HepG2 (cell line): ENCODE results near the gene C1QTNF1. TPM values are rescaled to one million over a fixed set of nuclear protein-coding genes. Genes with fewer than 3 reads are reported as not detected.
A peak's percentile ranks its signal among the peaks of the same experiment; 100 is the strongest.

Experiments
- HMGXB3 ChIP-seq: sonication (generic); formaldehyde crosslinking; IDR thresholded peaks from 2 replicates; pipeline ENCODE4 v1.4.0; 2020; ENCODE audit warnings: missing genetic modification reagents, borderline replicate concordance
- NCOA5 ChIP-seq: sonication (generic); formaldehyde crosslinking; IDR thresholded peaks from 2 replicates; pipeline ENCODE4 v1.4.0; 2020; ENCODE audit warnings: missing genetic modification reagents
- NFAT5 ChIP-seq: sonication (generic); formaldehyde crosslinking; IDR thresholded peaks from 2 replicates; pipeline ENCODE4 v1.4.0; 2020; ENCODE audit warnings: missing genetic modification reagents
- SP140L ChIP-seq: sonication (generic); formaldehyde crosslinking; IDR thresholded peaks from 2 replicates; pipeline ENCODE4 v1.4.0; 2020; ENCODE audit warnings: missing genetic modification reagents, borderline replicate concordance
- SSRP1 ChIP-seq: IDR thresholded peaks from 2 replicates; pipeline ENCODE4 v1.6.1; 2016; ENCODE audit warnings: control low read depth
- ZBTB10 ChIP-seq: sonication (generic); formaldehyde crosslinking; IDR thresholded peaks from 2 replicates; pipeline ENCODE4 v1.4.0; 2020; ENCODE audit warnings: missing genetic modification reagents, borderline replicate concordance
- ZFP91 ChIP-seq: sonication (generic); formaldehyde crosslinking; IDR thresholded peaks from 2 replicates; pipeline ENCODE4 v1.9.0; 2022; ENCODE audit warnings: missing genetic modification reagents, mild to moderate bottlenecking, borderline replicate concordance
- ZKSCAN5 ChIP-seq: sonication (generic); formaldehyde crosslinking; IDR thresholded peaks from 2 replicates; pipeline ENCODE4 v1.5.1; 2020; ENCODE audit warnings: mild to moderate bottlenecking, missing genetic modification reagents
- ZNF550 ChIP-seq: sonication (generic); formaldehyde crosslinking; IDR thresholded peaks from 2 replicates; pipeline ENCODE4 v1.4.0; 2020; ENCODE audit warnings: mild to moderate bottlenecking, missing genetic modification reagents, borderline replicate concordance
- ZNF614 ChIP-seq: IDR thresholded peaks from 2 replicates; pipeline ENCODE4 v1.6.1; 2018; ENCODE audit warnings: missing biosample characterization, missing genetic modification reagents, inconsistent platforms, borderline replicate concordance
- ZNF674 ChIP-seq: sonication (generic); formaldehyde crosslinking; IDR thresholded peaks from 2 replicates; pipeline ENCODE4 v1.5.0; 2020; ENCODE audit warnings: low read depth, mild to moderate bottlenecking, missing genetic modification reagents
- ZNF780A ChIP-seq: sonication (generic); formaldehyde crosslinking; IDR thresholded peaks from 2 replicates; pipeline ENCODE4 v1.8.0; 2022; ENCODE audit warnings: mild to moderate bottlenecking, missing genetic modification reagents, moderate library complexity
- polyA plus RNA-seq, 8 experiments: library from polyadenylated mRNA; depleted of rRNA in 3 of 8; stranded (reverse) in 7 of 8; unstranded in 1 of 8; fragments of >200 nt; fragmentation: Illumina TruSeq in 4 of 8; extraction: Trizol in 4 of 8; gene quantifications; 2 replicates each; pipeline versions ENCODE4 v1.2.1 to v1.2.3, GENCODE V29; 2011 to 2016; ENCODE audit warnings: low read depth in 4 of 8, missing spikeins in 1 of 8, mixed read lengths in 1 of 8; ENCODE audit not compliant: insufficient read depth in 1 of 8
- total RNA-seq, 5 experiments: library from RNA; depleted of rRNA; stranded (reverse); fragments of >200 nt; fragmentation: Illumina TruSeq; extraction: Trizol; gene quantifications; 2 replicates each; pipeline ENCODE4 v1.2.3, GENCODE V29; 2016; ENCODE audit warnings: low read depth in 1 of 5

Gene C1QTNF1
- total and polyA plus RNA-seq, 2 of the 13 experiments (the other 11 are each of a cell fraction or from before 2014, with no cell fraction given): 0.18 to 0.86 TPM

- TF ChIP-seq ZBTB10 (CRISPR knock-in tag): 0 out of 2 replicates have a peak, but pooled peaks have one; percentile 10
- 0 out of 2 replicates have a peak, but pooled peaks have one; percentile 12 for TF ChIP-seq ZNF550 (CRISPR knock-in tag)
- TF ChIP-seq NFAT5: 0 out of 2 replicates have a peak, but pooled peaks have one; percentile 62
- no peak for TF ChIP-seq ZNF674 (CRISPR knock-in tag)
- TF ChIP-seq ZKSCAN5 (CRISPR knock-in tag): no peak; the same call in 1 of the 2 replicates
- peak; percentile 83 for TF ChIP-seq HMGXB3 (CRISPR knock-in tag)
- TF ChIP-seq SSRP1: 0 out of 2 replicates have a peak, but pooled peaks have one; percentile 13
- peak; percentile 40; the same call in 1 of the 2 replicates for TF ChIP-seq ZNF780A
- peak; percentile 83; the same call in 1 of the 2 replicates for TF ChIP-seq ZNF614 (CRISPR knock-in tag)
- TF ChIP-seq SP140L (CRISPR knock-in tag): peak; percentile 89; the same call in 1 of the 2 replicates
- TF ChIP-seq NCOA5 (CRISPR knock-in tag): no peak
- TF ChIP-seq ZFP91 (CRISPR knock-in tag): peak; percentile 93
These were observed 44.0 kb upstream of the C1QTNF1 start, which contains the start of gene LGALS3BP (continued) for GRCh38 chr17:78979780-78980623.
